ENCODE measurements around the gene NUPR1.

GRCh38 chr16:28573738-28574718 is 35.3 kb upstream of the NUPR1 start:
- TF ChIP-seq REST (IDR thresholded peaks at IDR 0.05; ENCODE audit: low read depth, low read length) (no peak), CTCF (IDR thresholded peaks at IDR 0.05) (no peak), FOXJ3 (CRISPR knock-in tag; IDR thresholded peaks at IDR 0.05) (no peak), MAX (IDR thresholded peaks at IDR 0.05; ENCODE audit: low read depth) (no peak), EZH2phosphoT487 (IDR thresholded peaks at IDR 0.05; ENCODE audit: borderline replicate concordance, low read depth) (no peak), SIN3A (IDR thresholded peaks at IDR 0.05; ENCODE audit: borderline replicate concordance, low read depth, low read length) (no peak)

Data from SK-N-SH (cell line).